ENCODE data around the gene SLC6A3. TPM values are rescaled to one million over a fixed set of nuclear protein-coding genes. Genes with fewer than 3 reads are reported as not detected.

SLC6A3 gene
- total RNA-seq, 1 donor from 2014 or later: not detected

DNA sequence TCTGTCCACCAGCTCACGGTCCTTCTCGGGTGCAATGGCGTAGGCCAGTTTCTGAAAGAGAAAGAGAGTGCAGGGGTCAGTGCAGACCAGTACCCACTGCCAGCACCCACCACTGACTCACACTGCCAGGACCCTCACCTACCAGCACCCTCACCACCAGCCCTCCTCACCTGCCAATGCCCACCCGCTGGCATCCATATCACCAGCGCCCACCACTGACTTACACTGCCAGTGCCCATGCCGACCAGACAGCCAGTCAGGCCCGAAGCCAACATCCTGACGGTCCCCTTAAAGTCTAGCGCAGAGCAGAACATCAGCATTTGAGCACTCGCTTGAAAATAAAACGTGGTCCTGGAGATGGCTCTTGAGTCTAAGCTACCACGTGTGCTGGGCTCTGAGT lies 44.3 kb downstream of the SLC6A3 start:
- no peak for DNase-seq (ENCODE audit: extremely low spot score, unreplicated experiment)
- Mint-ChIP-seq H3K27me3 (ENCODE audit: unreplicated experiment) (peaks cover 17% of the 10 kb centered on the region), H3K9me3 (ENCODE audit: unreplicated experiment) (peaks cover 11% of the 10 kb centered on the region)

DNA sequence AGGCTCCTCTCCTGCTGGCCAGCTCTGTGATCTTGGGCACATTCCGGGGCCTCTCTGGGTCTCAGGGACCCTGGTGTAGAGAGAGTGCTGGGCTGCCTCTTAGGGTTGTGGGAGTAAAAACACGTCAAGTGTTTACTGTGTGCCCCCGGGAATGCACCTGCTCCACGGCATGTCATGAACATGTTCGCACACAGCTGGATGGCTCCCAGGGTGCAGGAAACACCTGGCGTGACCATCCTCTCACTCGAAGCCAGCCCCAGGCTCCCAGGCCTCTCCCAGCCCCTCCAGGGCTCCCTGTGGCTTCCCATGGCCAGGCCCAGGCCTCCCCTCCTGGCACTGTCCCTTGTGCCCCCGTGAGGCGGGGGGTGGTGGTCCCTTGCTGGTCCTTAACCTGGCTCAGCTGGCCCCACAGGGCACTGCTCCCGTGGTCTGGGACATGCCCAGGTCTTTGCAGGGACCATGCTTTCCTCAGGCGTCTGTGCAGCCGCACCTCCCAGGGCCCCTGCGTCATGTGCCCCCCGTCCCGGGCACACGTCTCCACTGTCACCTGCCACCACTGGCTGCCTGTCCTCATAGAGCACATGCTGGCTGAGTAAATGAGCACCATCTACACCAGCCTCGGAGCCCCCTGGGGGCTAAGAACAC lies 44.9 kb downstream of the SLC6A3 start:
- no peak overlapping the region for H3K4me3 Mint-ChIP-seq (ENCODE audit: unreplicated experiment)
- H3K4me1 Mint-ChIP-seq (ENCODE audit: unreplicated experiment): no peaks in the 10 kb centered on the region
- H3K9me3 Mint-ChIP-seq (ENCODE audit: unreplicated experiment): peaks cover 11% of the 10 kb centered on the region
- DNase-seq (ENCODE audit: extremely low spot score, unreplicated experiment): no peak
- TF ChIP-seq CTCF (IDR thresholded peaks at IDR 0.05): no peak
- H3K36me3 Mint-ChIP-seq (ENCODE audit: unreplicated experiment): no peaks in the 10 kb centered on the region
- H3K27me3 Mint-ChIP-seq (ENCODE audit: unreplicated experiment): peaks cover 21% of the 10 kb centered on the region
- no peak overlapping the region for H3K27ac Mint-ChIP-seq (ENCODE audit: unreplicated experiment)

More for the DNA sequence above, 44.3 kb downstream of the SLC6A3 start:
- TF ChIP-seq CTCF (IDR thresholded peaks at IDR 0.05): no peak
- no peaks in the 10 kb centered on the region for H3K36me3 Mint-ChIP-seq (ENCODE audit: unreplicated experiment)
- H3K4me3 Mint-ChIP-seq (ENCODE audit: unreplicated experiment): no peak overlapping the region
- no peak overlapping the region for H3K27ac Mint-ChIP-seq (ENCODE audit: unreplicated experiment)
- H3K4me1 Mint-ChIP-seq (ENCODE audit: unreplicated experiment): no peaks in the 10 kb centered on the region

- TF ChIP-seq CTCF (IDR thresholded peaks at IDR 0.05): no peak
- no peak for DNase-seq (ENCODE audit: extremely low spot score, unreplicated experiment)
- Mint-ChIP-seq H3K9me3 (ENCODE audit: unreplicated experiment) (peaks cover 11% of the 10 kb centered on the region), H3K4me1 (ENCODE audit: unreplicated experiment) (no peaks in the 10 kb centered on the region), H3K36me3 (ENCODE audit: unreplicated experiment) (no peaks in the 10 kb centered on the region), H3K27me3 (ENCODE audit: unreplicated experiment) (peaks cover 21% of the 10 kb centered on the region), H3K4me3 (ENCODE audit: unreplicated experiment) (no peak overlapping the region), H3K27ac (ENCODE audit: unreplicated experiment) (no peak overlapping the region)
Observed at GRCh38 chr5:1399737-1400136, 45.5 kb downstream of the SLC6A3 start.

DNA sequence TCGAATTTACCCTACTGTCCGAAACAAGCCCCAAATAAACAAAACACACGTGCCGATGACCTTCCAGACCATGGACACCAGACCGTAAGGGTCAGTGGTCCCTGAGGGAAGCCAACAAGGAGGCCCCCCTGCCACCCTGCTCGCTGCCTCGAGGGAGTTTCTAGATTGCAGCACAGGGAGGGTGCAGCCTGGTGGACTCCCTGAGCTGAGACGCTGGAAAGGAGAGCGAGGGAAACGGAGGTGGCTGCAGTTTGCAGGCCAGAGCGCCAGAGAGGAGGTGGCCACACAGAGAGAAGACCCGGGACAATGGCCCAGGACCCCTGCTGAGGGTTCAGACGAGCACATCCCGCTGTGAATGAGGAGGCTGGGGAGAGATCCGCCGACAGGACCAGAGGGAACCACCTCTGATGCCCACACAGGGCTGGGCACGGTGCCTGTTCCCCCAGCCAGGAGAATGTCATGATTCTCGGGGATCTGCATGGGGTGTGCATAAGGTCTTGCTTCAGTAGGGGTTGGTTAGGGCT lies 48.9 kb downstream of the SLC6A3 start:
- TF ChIP-seq CTCF (IDR thresholded peaks at IDR 0.05): no peak
- peaks cover 11% of the 10 kb centered on the region for H3K9me3 Mint-ChIP-seq (ENCODE audit: unreplicated experiment)
- DNase-seq (ENCODE audit: extremely low spot score, unreplicated experiment): no peak
- H3K36me3 Mint-ChIP-seq (ENCODE audit: unreplicated experiment): no peaks in the 10 kb centered on the region
- no peak overlapping the region for H3K27ac Mint-ChIP-seq (ENCODE audit: unreplicated experiment)
- no peak overlapping the region for H3K4me3 Mint-ChIP-seq (ENCODE audit: unreplicated experiment)
- H3K27me3 Mint-ChIP-seq (ENCODE audit: unreplicated experiment): peaks cover 19% of the 10 kb centered on the region
- H3K4me1 Mint-ChIP-seq (ENCODE audit: unreplicated experiment): no peaks in the 10 kb centered on the region

- TF ChIP-seq CTCF (IDR thresholded peaks at IDR 0.05): no peak
- no peaks in the 10 kb centered on the region for H3K36me3 Mint-ChIP-seq (ENCODE audit: unreplicated experiment)
- DNase-seq (ENCODE audit: extremely low spot score, unreplicated experiment): no peak
- H3K27ac Mint-ChIP-seq (ENCODE audit: unreplicated experiment): no peak overlapping the region
- H3K27me3 Mint-ChIP-seq (ENCODE audit: unreplicated experiment): peaks cover 19% of the 10 kb centered on the region
- H3K4me3 Mint-ChIP-seq (ENCODE audit: unreplicated experiment): no peak overlapping the region
- peaks cover 11% of the 10 kb centered on the region for H3K9me3 Mint-ChIP-seq (ENCODE audit: unreplicated experiment)
- H3K4me1 Mint-ChIP-seq (ENCODE audit: unreplicated experiment): no peaks in the 10 kb centered on the region
Observed at GRCh38 chr5:1394881-1395860, 50.1 kb downstream of the SLC6A3 start.
